SU-DHL-6 (cell line): ENCODE data around the gene ILF2.

Experiments used
- H2AFZ ChIP-seq: fragments of 200-600 bp; sonication (generic); 2 replicates; pipeline ENCODE4 v1.6.1; 2014; ENCODE audit warnings: low read depth, mild to moderate bottlenecking, moderate library complexity, mixed read lengths, antibody characterized with exemption, low read length; ENCODE audit not compliant: severe bottlenecking
- H3F3A ChIP-seq: fragments of 200-600 bp; shearing (Covaris generic); 2 replicates; pipeline ENCODE4 v1.6.0; 2016; ENCODE audit warnings: antibody characterized with exemption, mild to moderate bottlenecking; ENCODE audit not compliant: insufficient read depth
- H3K27ac ChIP-seq: fragments of 200-600 bp; sonication (generic); 2 replicates; pipeline ENCODE4 v1.5.1; 2016; ENCODE audit warnings: low read depth, mild to moderate bottlenecking, low read length, moderate library complexity, mixed read lengths
- H3K27me3 ChIP-seq: fragments of 200-600 bp; sonication (generic), shearing (Covaris generic); 2 replicates; pipeline ENCODE4 v1.6.0; 2014; ENCODE audit warnings: mild to moderate bottlenecking, low read length
- H3K36me3 ChIP-seq: fragments of 200-600 bp; sonication (generic); 2 replicates; pipeline ENCODE4 v1.6.1; 2014; ENCODE audit warnings: mild to moderate bottlenecking, low read length, mixed read lengths
- H3K4me2 ChIP-seq: fragments of 300-600, 200-600 bp; shearing (Covaris generic), sonication (generic); 2 replicates; pipeline ENCODE4 v1.6.0; 2014; ENCODE audit warnings: low read length, low read depth, mild to moderate bottlenecking; ENCODE audit not compliant: poor library complexity, severe bottlenecking
- H3K4me3 ChIP-seq: fragments of 200-600 bp; sonication (generic); 2 replicates; pipeline ENCODE4 v1.5.1; 2014; ENCODE audit warnings: antibody characterized with exemption, low read length, mild to moderate bottlenecking, mixed read lengths; ENCODE audit not compliant: insufficient read depth, poor library complexity, severe bottlenecking
- H3K79me2 ChIP-seq: fragments of 200-600 bp; sonication (generic); 2 replicates; pipeline ENCODE4 v1.6.1; 2014; ENCODE audit warnings: mild to moderate bottlenecking, low read length, moderate library complexity; ENCODE audit not compliant: insufficient read depth
- H3K9ac ChIP-seq: fragments of 200-600 bp; sonication (generic); 2 replicates; pipeline ENCODE4 v1.7.0; 2014; ENCODE audit warnings: mild to moderate bottlenecking, low read length
- H3K9me2 ChIP-seq: fragments of 200-600 bp; sonication (generic); replicated peaks from 2 replicates; pipeline ENCODE4 v1.6.1; 2014; ENCODE audit warnings: low read length; ENCODE audit not compliant: insufficient read depth
- H3K9me3 ChIP-seq: fragments of 200-600 bp; sonication (generic); 2 replicates; pipeline ENCODE4 v1.6.1; 2014; ENCODE audit warnings: low read length, mixed read lengths; ENCODE audit not compliant: insufficient read depth
- H4K20me1 ChIP-seq: fragments of 200-600 bp; sonication (generic); 2 replicates; pipeline ENCODE4 v1.6.1; 2014; ENCODE audit warnings: low read depth, mild to moderate bottlenecking, antibody characterized with exemption, low read length, moderate library complexity, mixed read lengths
- EZH2phosphoT487 ChIP-seq: fragments of 200-600 bp; sonication (generic), shearing (Covaris generic); conservative IDR thresholded peaks from 2 replicates; pipeline ENCODE4 v1.6.1; 2018; ENCODE audit warnings: mild to moderate bottlenecking, antibody characterized with exemption, low read length, moderate library complexity, mixed read lengths
- TF ChIP-seq, protein P1 (sequence below): fragments of 200-600 bp; sonication (generic); IDR thresholded peaks from one replicate; pipeline ENCODE4 v1.5.1; 2017; ENCODE audit warnings: antibody characterized with exemption, mild to moderate bottlenecking, low read length, moderate library complexity; ENCODE audit not compliant: insufficient read depth, poor library complexity, severe bottlenecking

The ILF2 gene

DNA sequence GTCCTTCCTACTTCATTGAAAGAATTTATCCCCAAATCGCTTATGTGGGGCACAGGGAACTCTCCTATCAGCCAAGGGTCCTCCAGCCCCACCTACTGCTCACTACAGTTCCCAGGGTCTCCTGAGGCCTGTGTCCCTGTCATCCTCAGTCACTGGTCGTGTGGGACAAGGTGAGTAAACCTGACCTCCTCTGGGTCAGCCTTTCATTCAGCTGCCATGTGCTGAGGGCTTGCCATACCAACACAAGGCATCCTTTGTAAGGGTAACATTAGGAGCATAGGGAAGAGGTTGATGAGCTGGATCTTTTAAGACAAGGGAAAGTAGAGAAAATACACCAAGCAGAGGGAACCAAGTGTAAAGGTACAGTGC lies 23.5 kb downstream of the ILF2 start:
- no peak overlapping the region for H2AFZ ChIP-seq
- peaks cover 14% of the 10 kb centered on the region; the same call in 1 of the 2 replicates for H3F3A ChIP-seq
- H3K27me3 ChIP-seq = no peaks in the 10 kb centered on the region
- no peaks in the 10 kb centered on the region for H4K20me1 ChIP-seq
- no peaks in the 10 kb centered on the region for H3K9me3 ChIP-seq
- TF ChIP-seq, protein P1, sequence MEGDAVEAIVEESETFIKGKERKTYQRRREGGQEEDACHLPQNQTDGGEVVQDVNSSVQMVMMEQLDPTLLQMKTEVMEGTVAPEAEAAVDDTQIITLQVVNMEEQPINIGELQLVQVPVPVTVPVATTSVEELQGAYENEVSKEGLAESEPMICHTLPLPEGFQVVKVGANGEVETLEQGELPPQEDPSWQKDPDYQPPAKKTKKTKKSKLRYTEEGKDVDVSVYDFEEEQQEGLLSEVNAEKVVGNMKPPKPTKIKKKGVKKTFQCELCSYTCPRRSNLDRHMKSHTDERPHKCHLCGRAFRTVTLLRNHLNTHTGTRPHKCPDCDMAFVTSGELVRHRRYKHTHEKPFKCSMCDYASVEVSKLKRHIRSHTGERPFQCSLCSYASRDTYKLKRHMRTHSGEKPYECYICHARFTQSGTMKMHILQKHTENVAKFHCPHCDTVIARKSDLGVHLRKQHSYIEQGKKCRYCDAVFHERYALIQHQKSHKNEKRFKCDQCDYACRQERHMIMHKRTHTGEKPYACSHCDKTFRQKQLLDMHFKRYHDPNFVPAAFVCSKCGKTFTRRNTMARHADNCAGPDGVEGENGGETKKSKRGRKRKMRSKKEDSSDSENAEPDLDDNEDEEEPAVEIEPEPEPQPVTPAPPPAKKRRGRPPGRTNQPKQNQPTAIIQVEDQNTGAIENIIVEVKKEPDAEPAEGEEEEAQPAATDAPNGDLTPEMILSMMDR = no peak
- no peak for TF ChIP-seq EZH2phosphoT487
- no peak overlapping the region for H3K9ac ChIP-seq
- no peaks in the 10 kb centered on the region for H3K9me2 ChIP-seq
- H3K4me2 ChIP-seq = no peak overlapping the region
- no peak overlapping the region for H3K4me3 ChIP-seq
- no peak overlapping the region for H3K27ac ChIP-seq
- H3K79me2 ChIP-seq = no peaks in the 10 kb centered on the region
- H3K36me3 ChIP-seq = peaks cover 28% of the 10 kb centered on the region; the same call in 1 of the 2 replicates

DNA sequence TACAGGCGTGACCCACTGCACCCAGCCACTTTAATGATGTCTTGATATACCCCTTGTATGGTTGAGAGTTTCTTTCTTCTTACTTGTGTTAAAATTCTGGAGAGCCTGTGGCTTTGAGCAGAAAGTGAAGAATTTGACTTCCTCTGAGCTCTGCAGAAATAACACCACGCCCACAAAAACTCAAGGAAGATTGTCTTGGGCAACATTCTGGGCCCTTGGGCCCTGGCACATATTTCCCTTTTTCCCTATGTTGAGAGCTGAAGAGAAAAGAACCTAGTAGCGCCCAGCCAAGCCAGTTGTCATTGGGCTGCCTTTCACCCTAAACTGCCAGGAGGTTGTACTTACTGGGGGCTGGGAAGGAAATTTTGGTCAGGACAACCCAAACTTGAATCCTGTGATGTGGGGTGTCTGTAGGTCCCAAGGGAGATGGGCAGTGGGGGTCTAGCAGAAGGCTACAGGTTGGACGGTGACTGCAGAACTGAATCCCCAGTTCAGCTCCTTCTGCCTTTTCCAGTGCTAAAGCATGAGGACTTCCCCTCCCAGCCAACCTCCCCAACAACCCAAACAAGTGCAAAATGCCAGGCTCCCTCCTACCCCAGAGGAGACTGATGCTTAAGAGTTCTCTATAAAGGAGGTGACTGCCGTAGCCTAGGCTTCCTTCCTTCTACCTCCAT lies 24.0 kb downstream of the ILF2 start:
- no peaks in the 10 kb centered on the region for H4K20me1 ChIP-seq
- H3K36me3 ChIP-seq = peaks cover 33% of the 10 kb centered on the region; the same call in 1 of the 2 replicates
- no peaks in the 10 kb centered on the region for H3K79me2 ChIP-seq
- H3K9ac ChIP-seq = no peak overlapping the region
- no peak overlapping the region for H3K27ac ChIP-seq
- H3F3A ChIP-seq = peaks cover 14% of the 10 kb centered on the region; the same call in 1 of the 2 replicates
- TF ChIP-seq EZH2phosphoT487 = no peak
- TF ChIP-seq, protein P1 = no peak
- H2AFZ ChIP-seq = no peak overlapping the region
- H3K9me3 ChIP-seq = no peaks in the 10 kb centered on the region
- no peak overlapping the region for H3K4me3 ChIP-seq
- H3K9me2 ChIP-seq = no peaks in the 10 kb centered on the region
- no peaks in the 10 kb centered on the region for H3K27me3 ChIP-seq
- no peak overlapping the region for H3K4me2 ChIP-seq

DNA sequence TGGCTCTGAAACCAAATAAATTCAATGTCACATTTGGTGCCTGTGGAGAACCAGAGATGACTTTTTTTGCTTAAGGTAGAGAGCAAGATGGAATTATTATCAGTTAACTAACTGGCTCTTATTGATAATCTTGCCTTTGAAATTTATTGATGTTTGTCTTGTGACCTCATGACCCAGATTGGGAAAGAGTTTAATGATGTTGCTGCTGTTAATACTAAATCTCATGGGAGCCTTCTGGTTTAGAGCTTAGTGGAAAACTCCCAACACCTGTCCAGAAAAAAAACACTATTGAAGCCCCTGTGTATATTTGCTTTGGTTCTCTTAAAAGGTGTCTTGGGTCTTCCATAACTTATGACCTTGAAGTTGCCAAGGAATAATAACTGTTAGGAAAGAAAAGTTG lies 27.0 kb downstream of the ILF2 start:
- Histone ChIP-seq H3K79me2 (no peaks in the 10 kb centered on the region), H3K9me3 (no peaks in the 10 kb centered on the region), H3K4me2 (no peak overlapping the region), H3K9ac (no peak overlapping the region), H3K9me2 (no peaks in the 10 kb centered on the region), H3K27me3 (no peaks in the 10 kb centered on the region), H2AFZ (no peak overlapping the region), H3K36me3 (peaks cover 46% of the 10 kb centered on the region; the same call in 1 of the 2 replicates), H4K20me1 (no peaks in the 10 kb centered on the region), H3K4me3 (no peak overlapping the region), H3K27ac (no peak overlapping the region), H3F3A (peaks cover 14% of the 10 kb centered on the region; the same call in 1 of the 2 replicates)
- TF ChIP-seq EZH2phosphoT487 = no peak
- TF ChIP-seq, protein P1 = no peak
